ENCODE data around the gene SERPINC1.
"Not testable (repeated sequence)": the region's sequence is repeated elsewhere in the genome, so short reads cannot be mapped to it uniquely, and the experiment has no call there.

Gene SERPINC1

DNA sequence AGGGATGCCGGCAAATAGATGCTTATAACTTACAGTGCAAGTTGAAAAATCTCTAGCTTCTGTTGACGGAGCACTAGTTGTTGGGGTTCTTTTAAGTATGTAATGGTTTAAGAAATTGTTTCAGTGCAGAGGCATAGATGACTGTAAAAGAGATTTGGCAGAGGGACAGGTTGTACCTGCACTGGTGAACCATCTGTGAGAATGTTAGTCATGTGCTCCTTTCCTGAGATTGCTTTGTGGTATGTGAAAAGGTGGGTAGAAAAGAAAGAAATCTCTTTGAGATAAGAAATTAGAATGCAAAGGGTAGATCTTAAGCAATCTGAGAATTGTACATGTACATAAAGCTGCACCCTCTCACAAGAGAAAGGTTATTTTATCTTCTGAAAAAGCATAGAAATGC, 29.5 kb downstream of the SERPINC1 start:
- H3K4me3 ChIP-seq (ENCODE audit: low read depth, low read length) = no peak overlapping the region
- TF ChIP-seq, protein P1, sequence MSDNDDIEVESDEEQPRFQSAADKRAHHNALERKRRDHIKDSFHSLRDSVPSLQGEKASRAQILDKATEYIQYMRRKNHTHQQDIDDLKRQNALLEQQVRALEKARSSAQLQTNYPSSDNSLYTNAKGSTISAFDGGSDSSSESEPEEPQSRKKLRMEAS (IDR thresholded peaks at IDR 0.05; ENCODE audit: low read depth, low read length) = no peak
- TF ChIP-seq MYC (IDR thresholded peaks at IDR 0.05; ENCODE audit: low read depth, low read length) = no peak
- TF ChIP-seq, protein P2, sequence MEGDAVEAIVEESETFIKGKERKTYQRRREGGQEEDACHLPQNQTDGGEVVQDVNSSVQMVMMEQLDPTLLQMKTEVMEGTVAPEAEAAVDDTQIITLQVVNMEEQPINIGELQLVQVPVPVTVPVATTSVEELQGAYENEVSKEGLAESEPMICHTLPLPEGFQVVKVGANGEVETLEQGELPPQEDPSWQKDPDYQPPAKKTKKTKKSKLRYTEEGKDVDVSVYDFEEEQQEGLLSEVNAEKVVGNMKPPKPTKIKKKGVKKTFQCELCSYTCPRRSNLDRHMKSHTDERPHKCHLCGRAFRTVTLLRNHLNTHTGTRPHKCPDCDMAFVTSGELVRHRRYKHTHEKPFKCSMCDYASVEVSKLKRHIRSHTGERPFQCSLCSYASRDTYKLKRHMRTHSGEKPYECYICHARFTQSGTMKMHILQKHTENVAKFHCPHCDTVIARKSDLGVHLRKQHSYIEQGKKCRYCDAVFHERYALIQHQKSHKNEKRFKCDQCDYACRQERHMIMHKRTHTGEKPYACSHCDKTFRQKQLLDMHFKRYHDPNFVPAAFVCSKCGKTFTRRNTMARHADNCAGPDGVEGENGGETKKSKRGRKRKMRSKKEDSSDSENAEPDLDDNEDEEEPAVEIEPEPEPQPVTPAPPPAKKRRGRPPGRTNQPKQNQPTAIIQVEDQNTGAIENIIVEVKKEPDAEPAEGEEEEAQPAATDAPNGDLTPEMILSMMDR (IDR thresholded peaks at IDR 0.05; ENCODE audit: low read depth, low read length) = no peak
- TF ChIP-seq POLR2A (IDR thresholded peaks at IDR 0.05; ENCODE audit: extremely low read depth, insufficient read length) = no peak
- no peak for DNase-seq (ENCODE audit: low read depth)

DNA sequence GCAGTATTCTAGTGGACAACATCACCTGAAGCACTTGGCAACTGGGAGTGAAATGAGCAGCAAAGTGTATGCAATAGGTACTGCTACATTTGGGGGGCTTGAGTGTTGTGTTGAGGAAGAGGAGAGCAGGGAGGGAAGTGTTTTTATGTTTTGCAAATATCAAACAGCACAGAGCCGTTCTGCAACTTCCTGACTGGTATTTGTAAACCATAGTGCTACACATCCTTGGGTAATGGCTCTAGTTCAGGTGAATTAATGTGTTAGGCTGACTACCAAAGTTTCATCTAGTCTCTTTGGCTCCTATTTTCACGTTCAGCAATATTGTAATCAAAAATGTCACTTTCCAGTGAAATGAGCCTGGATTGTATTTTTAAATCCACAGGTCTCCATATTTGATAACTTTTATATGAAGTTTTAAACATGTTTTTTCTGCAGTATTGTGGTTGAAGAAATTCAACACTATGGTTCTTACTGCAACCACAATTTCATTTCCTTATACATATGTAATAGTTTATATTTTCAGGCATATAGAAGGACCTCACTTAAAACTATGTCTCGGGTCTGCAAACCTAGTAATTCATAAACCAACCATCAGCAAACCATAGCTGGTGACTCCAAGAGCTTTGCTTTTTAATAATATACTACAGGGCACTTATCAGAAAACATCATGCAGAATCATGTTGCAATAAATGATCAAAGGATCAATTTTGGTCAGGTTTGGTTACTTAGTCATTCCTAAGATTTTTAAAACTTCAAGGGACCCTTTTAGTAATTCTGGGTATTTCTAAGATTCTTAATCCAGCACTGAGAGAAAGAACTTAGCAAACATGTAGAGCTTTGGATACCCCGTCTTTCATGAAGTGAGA, 30.1 kb downstream of the SERPINC1 start:
- DNase-seq (ENCODE audit: low read depth) = no peak
- H3K4me3 ChIP-seq (ENCODE audit: low read depth, low read length) = no peak overlapping the region
- TF ChIP-seq, protein P1 (IDR thresholded peaks at IDR 0.05; ENCODE audit: low read depth, low read length) = no peak
- no peak for TF ChIP-seq MYC (IDR thresholded peaks at IDR 0.05; ENCODE audit: low read depth, low read length)
- TF ChIP-seq POLR2A (IDR thresholded peaks at IDR 0.05; ENCODE audit: extremely low read depth, insufficient read length) = no peak
- TF ChIP-seq, protein P2 (IDR thresholded peaks at IDR 0.05; ENCODE audit: low read depth, low read length) = no peak

DNA sequence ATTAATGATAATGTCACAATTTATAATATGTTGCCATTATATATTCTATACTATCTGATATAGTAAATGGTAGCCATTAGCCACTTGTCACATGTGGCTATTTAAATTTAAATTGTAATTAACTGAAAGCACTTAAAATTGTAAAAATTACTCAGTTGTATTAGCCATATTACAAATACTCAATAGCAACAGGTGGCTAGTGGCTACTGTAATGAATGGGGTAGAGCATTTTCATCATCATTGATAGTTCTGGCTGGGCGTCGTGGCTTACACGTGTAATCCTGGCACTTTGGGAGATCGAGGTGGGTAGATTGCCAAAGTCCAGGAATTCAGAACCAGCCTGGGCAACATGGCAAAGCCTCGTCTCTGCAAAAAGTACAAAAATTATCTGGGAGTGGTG, 32.4 kb downstream of the SERPINC1 start:
- H3K4me3 ChIP-seq (ENCODE audit: low read depth, low read length) = no peak overlapping the region
- TF ChIP-seq, protein P2 (IDR thresholded peaks at IDR 0.05; ENCODE audit: low read depth, low read length) = no peak
- no peak for TF ChIP-seq MYC (IDR thresholded peaks at IDR 0.05; ENCODE audit: low read depth, low read length)
- no peak for TF ChIP-seq POLR2A (IDR thresholded peaks at IDR 0.05; ENCODE audit: extremely low read depth, insufficient read length)
- TF ChIP-seq, protein P1 (IDR thresholded peaks at IDR 0.05; ENCODE audit: low read depth, low read length) = no peak
- no peak for DNase-seq (ENCODE audit: low read depth)

DNA sequence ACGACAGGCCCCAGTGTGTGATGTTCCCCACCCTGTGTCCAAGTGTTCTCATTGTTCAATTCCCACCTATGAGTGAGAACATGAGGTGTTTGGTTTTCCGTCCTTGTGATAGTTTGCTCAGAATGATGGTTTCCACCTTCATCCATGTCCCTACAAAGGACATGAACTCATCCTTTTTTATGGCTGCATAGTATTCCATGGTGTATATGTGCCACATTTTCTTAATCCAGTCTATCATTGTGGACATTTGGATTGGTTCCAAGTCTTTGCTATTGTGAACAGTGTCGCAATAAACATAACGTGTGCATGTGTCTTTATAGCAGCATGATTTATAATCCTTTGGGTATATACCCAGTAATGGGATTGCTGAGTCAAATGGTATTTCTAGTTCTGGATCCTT, 36.0 kb downstream of the SERPINC1 start:
- DNase-seq (ENCODE audit: low read depth) = not testable (repeated sequence)

DNA sequence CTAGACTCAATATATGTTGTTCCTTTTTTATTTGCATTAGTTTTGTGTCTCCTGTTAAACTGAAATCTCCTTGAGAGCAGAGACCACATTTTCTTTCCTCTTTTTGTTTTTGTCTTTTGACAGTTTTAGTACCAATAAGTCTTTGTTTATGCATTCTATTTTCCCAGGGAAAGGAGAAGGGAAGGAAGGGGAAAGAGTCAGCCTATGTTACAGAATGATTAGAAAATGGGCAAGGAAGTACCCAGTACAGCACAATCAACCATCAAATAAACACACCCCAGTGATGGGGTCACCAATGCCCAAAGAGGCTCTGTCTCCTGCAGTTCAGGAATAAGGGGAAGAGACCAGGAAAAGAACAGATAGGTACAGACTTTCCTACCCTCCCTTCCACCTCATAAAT, 38.9 kb downstream of the SERPINC1 start:
- TF ChIP-seq MYC (IDR thresholded peaks at IDR 0.05; ENCODE audit: low read depth, low read length) (no peak), POLR2A (IDR thresholded peaks at IDR 0.05; ENCODE audit: extremely low read depth, insufficient read length) (no peak)
- TF ChIP-seq, protein P2 (IDR thresholded peaks at IDR 0.05; ENCODE audit: low read depth, low read length) = no peak
- TF ChIP-seq, protein P1 (IDR thresholded peaks at IDR 0.05; ENCODE audit: low read depth, low read length) = no peak
- no peak for DNase-seq (ENCODE audit: low read depth)
- no peak overlapping the region for H3K4me3 ChIP-seq (ENCODE audit: low read depth, low read length)

More for the DNA sequence above, 36.0 kb downstream of the SERPINC1 start:
- not testable (repeated sequence) for H3K4me3 ChIP-seq (ENCODE audit: low read depth, low read length)

DNA sequence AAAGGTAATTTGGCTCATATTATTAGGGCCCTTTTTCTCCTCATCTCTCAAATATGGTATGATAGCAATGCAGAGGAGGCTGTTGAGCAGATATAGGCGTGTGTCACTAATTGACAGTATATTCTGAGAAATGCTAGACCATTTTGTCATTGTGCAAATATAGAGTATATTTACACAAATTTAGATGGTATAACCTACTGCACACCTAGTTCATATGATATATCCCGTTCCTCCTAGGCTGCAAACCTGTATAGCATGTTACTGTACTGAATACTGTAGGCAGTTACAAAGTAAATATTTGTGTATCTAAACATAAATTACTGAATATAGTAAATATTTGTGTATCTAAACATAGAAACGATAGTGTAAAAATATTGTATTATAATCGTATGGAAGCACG, 40.4 kb downstream of the SERPINC1 start:
- H3K4me3 ChIP-seq (ENCODE audit: low read depth, low read length) = no peak overlapping the region
- no peak for DNase-seq (ENCODE audit: low read depth)
- TF ChIP-seq, protein P2 (IDR thresholded peaks at IDR 0.05; ENCODE audit: low read depth, low read length) = no peak
- TF ChIP-seq POLR2A (IDR thresholded peaks at IDR 0.05; ENCODE audit: extremely low read depth, insufficient read length) (no peak), MYC (IDR thresholded peaks at IDR 0.05; ENCODE audit: low read depth, low read length) (no peak)

Measured in NB4 (cell line).